HK-2 (cell line): Measurements from ENCODE around the gene MBLAC1.
"Not testable (repeated sequence)": the region's sequence is repeated elsewhere in the genome, so short reads cannot be mapped to it uniquely, and the experiment has no call there.

Experiments
- DNase-seq: peaks from one replicate; pipeline ENCODE4 v3.0.0-alpha.2; 2018; ENCODE audit not compliant: unreplicated experiment

The MBLAC1 gene

GRCh38 chr7:100122568-100122967 is 4.2 kb upstream of the MBLAC1 start:
- DNase-seq: no peak

- DNase-seq: no peak
Measured at GRCh38 chr7:100124301-100125230, 2.2 kb upstream of the MBLAC1 start.

GRCh38 chr7:100126239-100126930 is 382 bp upstream of the MBLAC1 start:
- DNase-seq: no peak

- no peak for DNase-seq
Measured at GRCh38 chr7:100127866-100128636, 1.3 kb downstream of the MBLAC1 start.

GRCh38 chr7:100128637-100128963 is 1.8 kb downstream of the MBLAC1 start:
- DNase-seq: no peak

GRCh38 chr7:100130220-100130607 is 3.4 kb downstream of the MBLAC1 start:
- DNase-seq: not testable (repeated sequence)

- DNase-seq: peak; percentile 78
Measured at GRCh38 chr7:100130608-100131453, 4.1 kb downstream of the MBLAC1 start.

- DNase-seq: no peak
Measured at GRCh38 chr7:100132126-100132525, 5.4 kb downstream of the MBLAC1 start.

- peak; percentile 59 for DNase-seq
Measured at GRCh38 chr7:100132697-100133151, 6.0 kb downstream of the MBLAC1 start.

GRCh38 chr7:100137851-100138760 is 11.3 kb downstream of the MBLAC1 start:
- no peak for DNase-seq

- DNase-seq: no peak
Measured at GRCh38 chr7:100141555-100141949, 14.8 kb downstream of the MBLAC1 start.

GRCh38 chr7:100142461-100142860 is 15.7 kb downstream of the MBLAC1 start:
- DNase-seq: no peak

- not testable (repeated sequence) for DNase-seq
Measured at GRCh38 chr7:100146350-100146749, 19.6 kb downstream of the MBLAC1 start.

GRCh38 chr7:100147278-100147677 is 20.5 kb downstream of the MBLAC1 start:
- DNase-seq: no peak

- no peak for DNase-seq
Measured at GRCh38 chr7:100148225-100148558, 21.4 kb downstream of the MBLAC1 start.

GRCh38 chr7:100148559-100149328 is 22.0 kb downstream of the MBLAC1 start, which contains the start of gene LAMTOR4:
Gene LAMTOR4, plus strand, starts transcription at chr7:100148918. Its CDS starts 55 bp downstream, at chr7:100148973.
- peak; percentile 99 for DNase-seq

GRCh38 chr7:100152404-100152803 is 25.6 kb downstream of the MBLAC1 start:
- no peak for DNase-seq

GRCh38 chr7:100152937-100153666 is 26.3 kb downstream of the MBLAC1 start:
- DNase-seq: no peak
